22Rv1 (cell line): ENCODE results near the gene DDX56.

ENCODE experiments used
- CTCF ChIP-seq: fragments of 450-650 bp; IDR thresholded peaks from 2 replicates; pipeline ENCODE4 v1.5.1; 2017; ENCODE audit warnings: mild to moderate bottlenecking
- ZFX ChIP-seq: fragments of 450-650 bp; IDR thresholded peaks from 2 replicates; pipeline ENCODE4 v1.6.1; 2017; ENCODE audit warnings: antibody characterized with exemption, borderline replicate concordance

DNA sequence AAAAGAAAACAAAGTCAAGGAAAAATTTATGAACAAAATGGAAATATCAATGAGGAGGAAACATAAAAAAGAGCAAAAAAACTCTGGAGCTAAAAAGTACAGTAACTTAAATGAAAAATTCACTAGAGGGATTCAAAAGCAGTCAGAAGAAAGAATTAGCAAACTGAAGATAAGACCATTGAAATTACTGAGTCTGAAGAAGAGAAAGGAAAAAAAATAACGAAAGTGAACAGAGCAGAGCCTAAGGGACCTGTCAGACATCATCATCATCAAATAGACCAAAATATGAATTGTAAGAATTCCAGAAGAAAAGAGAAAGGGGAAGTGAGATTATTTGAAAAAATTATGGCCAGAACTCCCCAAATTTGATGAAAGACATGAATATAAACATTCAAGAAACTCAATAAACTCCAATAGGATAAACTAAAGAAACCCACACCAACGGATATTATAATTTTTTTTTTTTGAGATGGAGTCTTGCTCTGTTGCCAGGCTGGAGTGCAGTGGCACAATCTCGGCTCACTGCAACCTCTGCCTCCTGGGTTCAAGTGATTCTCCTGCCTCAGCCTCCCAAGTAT lies 48.8 kb downstream of the DDX56 start:
- TF ChIP-seq CTCF (no peak), ZFX (no peak)
